Measurements from ENCODE around the gene CD69. TPM values are rescaled to one million over a fixed set of nuclear protein-coding genes. Genes with fewer than 3 reads are reported as not detected.

Gene CD69
- polyA plus RNA-seq, 5 donors = 3.9 to 6.0 (median 4.9) TPM

DNA sequence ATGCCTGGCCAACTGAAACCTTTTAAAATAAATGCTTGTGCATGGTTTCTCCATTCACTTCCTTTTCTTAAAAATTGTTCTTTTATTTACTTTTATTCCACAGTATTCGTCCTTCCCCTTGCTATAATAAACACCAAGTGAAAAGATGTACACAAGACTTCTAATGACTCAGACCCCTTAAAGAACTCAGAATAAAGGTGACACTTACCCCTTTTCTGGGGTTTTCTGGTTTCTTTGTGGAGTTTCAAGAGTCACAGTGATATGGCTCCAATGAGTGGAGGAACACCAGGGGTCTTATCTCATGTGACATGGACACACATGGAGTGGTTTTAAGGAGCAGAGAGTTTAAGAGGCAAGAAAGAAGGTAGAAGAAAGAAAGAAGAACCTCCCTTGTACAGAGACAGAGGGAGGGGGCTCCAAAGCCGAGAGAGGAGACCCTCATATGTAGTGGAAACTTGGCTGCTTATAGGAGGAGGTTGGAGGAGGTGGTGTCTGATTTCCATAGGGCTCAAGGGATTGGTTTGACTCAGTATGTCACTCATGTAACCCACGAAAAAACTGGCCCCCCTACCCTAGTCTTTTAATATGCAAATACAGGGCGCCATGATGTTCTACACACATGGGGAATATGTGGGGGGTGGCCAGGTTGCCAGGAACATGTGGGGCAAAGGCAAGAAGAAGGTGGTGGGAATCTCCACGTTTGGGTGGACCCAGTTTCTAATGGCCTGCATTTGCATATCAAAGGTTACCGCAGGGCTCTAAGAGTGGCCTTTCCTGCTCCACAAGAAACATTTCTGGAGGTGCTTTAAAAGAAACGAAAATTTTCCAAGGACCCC lies 22.1 kb upstream of the CD69 start:
- no peak for DNase-seq

GRCh38 chr12:9781360-9781759 lies 20.7 kb upstream of the CD69 start:
- no peak for DNase-seq

- no peak for DNase-seq
Measured at GRCh38 chr12:9779209-9779608, 18.5 kb upstream of the CD69 start.

DNA sequence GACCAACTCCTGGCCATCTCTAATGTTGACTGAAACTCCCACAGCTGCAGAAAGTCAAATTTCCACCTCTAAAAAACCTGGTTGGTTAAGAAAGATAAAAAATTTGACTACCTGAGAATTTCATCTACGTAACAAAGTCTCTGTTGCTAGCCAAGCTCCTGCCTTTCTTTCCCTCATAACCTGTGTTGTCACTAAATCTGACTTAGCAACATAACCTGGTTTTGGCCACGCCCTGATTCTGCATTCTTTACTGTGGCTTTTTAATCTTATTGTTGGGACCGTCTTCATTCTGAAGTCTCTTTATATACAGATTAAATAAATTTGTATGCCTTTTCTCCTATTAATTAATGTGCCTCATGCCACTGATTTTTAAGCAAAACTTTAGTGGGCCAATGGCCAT lies 16.1 kb upstream of the CD69 start:
- DNase-seq = no peak

DNA sequence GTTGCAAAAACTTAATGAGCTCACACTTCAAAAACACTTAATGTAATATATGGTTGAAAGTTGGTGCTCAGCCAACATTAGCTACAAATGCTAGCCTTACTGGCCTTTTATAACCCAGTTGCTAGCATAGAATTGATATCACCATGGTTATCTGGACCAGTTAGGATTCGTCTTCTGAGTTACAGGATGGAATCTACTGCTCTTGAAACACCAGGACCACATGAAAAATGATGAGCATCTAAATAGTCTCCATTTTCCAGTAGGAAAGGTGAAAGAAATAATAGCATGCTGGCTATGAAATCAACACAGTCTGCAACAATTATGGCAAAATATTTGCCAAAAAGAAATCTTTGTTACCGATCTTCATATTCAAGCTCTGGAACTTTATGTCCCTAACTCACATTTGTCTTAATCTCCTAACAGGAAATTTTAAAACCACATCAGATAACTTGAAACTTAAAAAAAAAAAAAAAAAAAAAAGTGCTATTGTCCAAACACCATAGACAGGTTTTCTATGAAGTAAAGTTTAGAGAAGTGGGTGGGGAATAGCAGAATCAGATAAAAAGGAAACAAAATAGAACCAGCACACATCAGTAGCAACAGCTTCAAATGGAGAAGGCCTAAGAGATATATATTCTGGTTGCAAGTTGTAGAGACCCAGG lies 12.6 kb upstream of the CD69 start:
- no peak for DNase-seq

GRCh38 chr12:9763025-9763424 lies 2.3 kb upstream of the CD69 start:
- DNase-seq = no peak

- DNase-seq = no peak
Measured at GRCh38 chr12:9762369-9762768, 1.7 kb upstream of the CD69 start.

GRCh38 chr12:9761419-9761781 lies 699 bp upstream of the CD69 start:
- DNase-seq = no peak

- no peak for DNase-seq
Measured at GRCh38 chr12:9760120-9760519, 581 bp downstream of the CD69 start.

DNA sequence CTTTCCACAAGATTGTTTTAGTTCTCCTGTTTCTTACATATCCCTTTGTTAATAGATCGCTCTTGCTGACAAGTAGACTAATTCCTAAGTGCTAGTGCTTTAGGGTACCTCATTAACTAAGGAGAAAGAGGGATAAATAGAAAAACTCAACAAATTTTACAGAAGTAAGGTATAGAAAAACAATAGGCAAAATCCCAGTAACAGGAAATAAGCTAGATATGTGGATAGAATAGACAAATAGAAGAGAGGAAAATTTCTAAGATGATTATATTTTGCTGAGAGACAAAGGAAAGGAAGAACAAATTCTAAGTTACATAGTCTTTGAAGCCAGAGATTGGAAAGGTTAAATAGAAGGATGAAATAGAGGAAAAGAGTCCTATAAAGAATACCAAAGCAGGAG lies 1.0 kb downstream of the CD69 start:
- no peak for DNase-seq

DNA sequence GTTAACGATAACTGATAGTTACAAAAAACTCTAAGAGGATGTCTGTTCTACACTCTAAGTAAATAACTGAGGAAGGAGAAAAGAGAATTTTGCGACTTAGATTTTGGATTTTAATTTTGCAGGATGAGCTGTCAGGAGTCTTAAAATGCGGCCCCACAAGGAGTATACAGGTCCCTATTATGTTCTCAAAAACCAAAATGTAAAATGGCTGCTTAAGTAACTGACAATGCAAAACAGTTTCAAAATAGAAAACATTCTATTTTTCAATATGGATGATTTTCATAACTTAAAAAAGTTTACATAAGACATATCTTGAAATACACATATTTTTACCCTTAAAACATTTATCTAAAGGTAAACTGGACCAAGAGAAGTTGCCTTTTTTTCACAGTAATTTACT lies 2.6 kb downstream of the CD69 start:
- DNase-seq = no peak

GRCh38 chr12:9757433-9758025 lies 3.2 kb downstream of the CD69 start:
- no peak for DNase-seq

DNA sequence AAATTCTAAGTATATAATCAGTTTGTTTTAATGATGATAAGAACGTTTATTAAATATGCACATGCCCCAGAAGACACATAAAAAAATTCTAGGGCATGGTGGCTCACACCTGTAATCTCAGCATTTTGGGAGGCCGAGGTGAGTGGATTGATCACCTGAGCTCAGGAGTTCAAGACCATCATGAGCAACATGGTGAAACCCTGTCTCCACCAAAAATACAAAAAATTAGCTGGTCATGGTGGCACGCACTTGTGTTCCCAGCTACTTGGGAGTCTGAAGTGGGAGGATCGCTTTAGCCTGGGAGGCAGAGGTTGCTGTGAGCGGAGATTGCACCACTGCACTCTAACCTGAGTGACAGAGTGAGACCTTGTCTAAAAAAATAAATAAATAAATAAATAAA lies 4.0 kb downstream of the CD69 start:
- no peak for DNase-seq

GRCh38 chr12:9756170-9756569 lies 4.5 kb downstream of the CD69 start:
- DNase-seq = no peak

DNA sequence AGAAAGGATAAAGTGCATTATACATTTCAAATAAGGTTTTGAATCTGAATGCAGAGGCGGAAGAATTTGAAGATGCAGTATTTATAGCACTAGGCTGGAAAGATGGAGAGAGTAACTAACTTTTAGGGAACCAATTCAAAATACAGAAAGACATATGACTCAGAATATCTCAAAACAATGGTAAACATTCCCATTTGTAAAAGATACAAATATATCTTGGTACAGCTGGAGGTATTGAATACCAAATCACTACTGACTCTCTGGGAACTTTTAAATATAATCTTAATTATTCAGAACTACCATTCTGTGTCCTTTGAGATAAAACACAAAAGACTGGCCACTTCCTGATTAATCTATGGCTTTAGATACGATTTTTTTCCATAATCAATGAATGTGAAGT lies 5.1 kb downstream of the CD69 start:
- no peak for DNase-seq

DNA sequence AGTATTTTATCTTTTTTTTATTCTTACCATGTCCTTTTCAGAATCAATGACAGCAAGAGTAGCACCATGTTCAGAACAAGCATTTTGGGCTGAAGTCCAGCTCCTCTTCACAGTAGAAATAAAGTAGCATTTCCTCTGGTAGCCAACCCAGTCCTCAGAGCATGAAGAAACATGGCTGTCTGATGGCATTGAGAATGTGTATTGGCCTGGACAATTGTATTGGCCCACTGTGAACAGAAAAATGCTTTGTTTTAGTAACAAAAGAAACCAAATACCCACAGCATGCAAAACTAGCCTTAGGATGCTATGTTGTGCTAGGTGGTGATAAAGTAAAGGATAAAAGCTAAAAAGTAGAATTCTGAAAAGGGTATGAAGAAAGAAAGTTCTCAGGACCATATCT lies 5.7 kb downstream of the CD69 start:
- no peak for DNase-seq

- no peak for DNase-seq
Measured at GRCh38 chr12:9754099-9754927, 6.4 kb downstream of the CD69 start.

- DNase-seq = no peak
Measured at GRCh38 chr12:9753498-9753897, 7.2 kb downstream of the CD69 start.

DNA sequence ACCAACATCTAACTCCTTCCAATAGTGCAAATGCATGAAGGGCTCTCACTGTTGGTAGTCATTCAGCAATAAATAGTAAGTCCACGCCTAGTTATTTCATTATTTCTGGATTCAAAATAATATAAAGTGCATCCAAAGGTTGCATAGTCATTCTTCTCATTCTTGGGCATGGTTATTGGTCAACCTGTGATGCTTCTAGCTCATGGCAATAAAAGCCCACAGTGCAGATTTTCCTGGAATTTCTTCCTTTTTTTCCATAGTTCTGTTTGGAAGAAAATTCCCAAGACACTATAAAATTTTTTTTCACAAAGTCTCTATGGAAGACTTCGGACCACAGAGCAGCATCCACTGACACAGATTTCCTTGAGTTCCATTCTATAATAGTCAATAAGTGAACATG lies 7.6 kb downstream of the CD69 start:
- no peak for DNase-seq

- no peak for DNase-seq
Measured at GRCh38 chr12:9752145-9752933, 8.4 kb downstream of the CD69 start.

Data from right lung (tissue), 5 donors.